ENCODE results near the gene NKX1-2.

- TF ChIP-seq POLR2AphosphoS5 (IDR thresholded peaks at IDR 0.05) (no peak), POLR2A (IDR thresholded peaks at IDR 0.05) (no peak)
These were observed 10.3 kb upstream of the NKX1-2 start for GRCh38 chr10:124460144-124460543.

All from spleen (tissue), 3 donors.